ENCODE results near the gene MAP2K1. TPM values are rescaled to one million over a fixed set of nuclear protein-coding genes. Genes with fewer than 3 reads are reported as not detected.

MAP2K1 gene
- total and polyA plus RNA-seq, 2 of the 4 experiments (the other 2 are of a cell fraction), result 34.7 to 37.8 TPM

DNA sequence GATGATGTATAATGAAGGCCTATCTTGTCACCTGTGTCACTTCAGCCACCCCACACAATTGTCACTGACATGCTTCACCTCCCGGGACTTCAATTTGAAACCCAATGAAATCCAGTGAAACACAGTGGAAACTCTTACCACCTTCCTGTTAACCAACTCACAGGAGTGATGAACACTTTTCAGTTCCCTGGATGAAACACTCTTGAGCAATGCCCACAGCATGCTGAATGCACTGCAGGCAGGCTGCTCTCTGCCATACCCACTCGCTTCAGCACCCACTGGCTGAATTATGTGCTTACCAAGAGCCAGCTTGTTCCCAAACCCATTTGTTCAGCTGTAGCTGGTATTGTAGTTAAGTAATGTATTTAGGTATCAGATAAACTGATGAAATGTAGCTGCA is 47.0 kb downstream of the MAP2K1 start:
- BruUV-seq (replicated peaks), result no TSS peak
- Histone ChIP-seq H3K18ac (ENCODE audit: low read depth, low read length) (no peak overlapping the region), H3K4ac (ENCODE audit: low read depth, low read length) (no peak overlapping the region), H3K36me3 (ENCODE audit: control insufficient read depth, insufficient read depth, low read length) (peaks cover 15% of the 10 kb centered on the region), H3K27me3 (ENCODE audit: control insufficient read depth, insufficient read depth, low read length) (no peaks in the 10 kb centered on the region), H4K5ac (ENCODE audit: low read depth, low read length) (no peak overlapping the region), H2BK120ac (ENCODE audit: low read depth, low read length) (no peak overlapping the region), H4K8ac (ENCODE audit: low read depth in 2 of 2, low read length in 2 of 2) (no peak overlapping the region), H3K4me2 (ENCODE audit: low read depth, low read length) (no peak overlapping the region), H2BK5ac (ENCODE audit: low read depth, low read length, poor library complexity, severe bottlenecking) (no peak overlapping the region), H3K4me1 (ENCODE audit: control insufficient read depth, insufficient read depth, low read length) (no peaks in the 10 kb centered on the region), H3K9ac (ENCODE audit: low read depth, low read length) (no peak overlapping the region), H3K9me1 (ENCODE audit: insufficient read depth, low read length) (peaks cover 12% of the 10 kb centered on the region), H2BK15ac (ENCODE audit: low read depth, low read length) (no peak overlapping the region), H3K14ac (replicated peaks; ENCODE audit: low read depth, low read length) (no peak overlapping the region), H3K27ac (ENCODE audit: insufficient read depth, low read length) (no peak overlapping the region), H3K9me3 (ENCODE audit: control insufficient read depth, insufficient read depth, low read length) (no peaks in the 10 kb centered on the region), H4K20me1 (ENCODE audit: insufficient read depth, low read length) (peaks cover 48% of the 10 kb centered on the region), H3K79me1 (ENCODE audit: low read depth in 1 of 2, low read length in 2 of 2) (peaks cover 46 to 75% of the 10 kb centered on the region in 2 experiments), H2BK20ac (ENCODE audit: low read depth, low read length) (no peak overlapping the region), H2AK5ac (ENCODE audit: low read depth, low read length) (no peak overlapping the region), H2AFZ (replicated peaks; ENCODE audit: low read length, poor library complexity) (no peak overlapping the region), H3K23ac (ENCODE audit: low read depth, low read length) (no peak overlapping the region), H3K4me3 (ENCODE audit: insufficient read depth, low read depth, low read length) (no peak overlapping the region), H4K91ac (ENCODE audit: insufficient read depth, low read depth, low read length) (no peak overlapping the region), H2AK9ac (replicated peaks; ENCODE audit: low read depth, low read length, poor library complexity) (no peak overlapping the region), H3K56ac (ENCODE audit: extremely low read depth, insufficient read depth, low read length) (no peak overlapping the region)
- WGBS, 2 experiments (ENCODE audit: extremely low coverage in 2 of 2, insufficient read length in 1 of 2), result no CpG with 5 or more reads among the region's 2 CpGs
- CTCF ChIA-PET, result no interaction called here
- dilution Hi-C loops (cut with HindIII; ENCODE audit: low sequenced_read_pairs, unreplicated experiment) (no loop called here), intact Hi-C loops (cut with micrococcal nuclease) (no loop called here), in situ Hi-C loops (cut with MboI; ENCODE audit: low sequenced_read_pairs) (no loop called here)
- peak; percentile 17 for DNase-seq
- POLR2A ChIA-PET (ENCODE audit: unreplicated experiment), result no interaction called here
- TF ChIP-seq, protein P1, sequence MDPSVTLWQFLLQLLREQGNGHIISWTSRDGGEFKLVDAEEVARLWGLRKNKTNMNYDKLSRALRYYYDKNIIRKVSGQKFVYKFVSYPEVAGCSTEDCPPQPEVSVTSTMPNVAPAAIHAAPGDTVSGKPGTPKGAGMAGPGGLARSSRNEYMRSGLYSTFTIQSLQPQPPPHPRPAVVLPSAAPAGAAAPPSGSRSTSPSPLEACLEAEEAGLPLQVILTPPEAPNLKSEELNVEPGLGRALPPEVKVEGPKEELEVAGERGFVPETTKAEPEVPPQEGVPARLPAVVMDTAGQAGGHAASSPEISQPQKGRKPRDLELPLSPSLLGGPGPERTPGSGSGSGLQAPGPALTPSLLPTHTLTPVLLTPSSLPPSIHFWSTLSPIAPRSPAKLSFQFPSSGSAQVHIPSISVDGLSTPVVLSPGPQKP (IDR thresholded peaks at IDR 0.05; ENCODE audit: borderline replicate concordance, low read depth, low read length), result no peak
- TF ChIP-seq CEBPB (IDR thresholded peaks at IDR 0.05; ENCODE audit: low read depth, low read length) (peak; percentile 25; the same call in 1 of the 2 replicates), POLR2A (IDR thresholded peaks at IDR 0.05; ENCODE audit: low read depth, low read length) (no peak), RFX5 (IDR thresholded peaks at IDR 0.05; ENCODE audit: low read depth, low read length) (no peak), SMC3 (IDR thresholded peaks at IDR 0.05; ENCODE audit: low read depth, low read length) (no peak), NFE2L2 (IDR thresholded peaks at IDR 0.05; ENCODE audit: low read depth, low read length) (no peak)
- ATAC-seq (ENCODE audit: low read depth), result peak; percentile 32; the same call in 1 of the 2 replicates

Data from IMR-90 (cell line).